ENCODE results near the gene MORC1. TPM values are rescaled to one million over a fixed set of nuclear protein-coding genes. Genes with fewer than 3 reads are reported as not detected.

Gene MORC1
- total and polyA plus RNA-seq, 2 experiments from 2014 or later: not detected

GRCh38 chr3:108976058-108976457 is 141.9 kb downstream of the MORC1 start:
- Histone ChIP-seq H3K4me3 (no peak overlapping the region), H3K4me1 (ENCODE audit: low read depth) (no peaks in the 10 kb centered on the region), H3K9me3 (ENCODE audit: low read depth) (no peaks in the 10 kb centered on the region), H3K36me3 (no peaks in the 10 kb centered on the region), H3K27ac (no peak overlapping the region), H3K27me3 (no peaks in the 10 kb centered on the region)
- TF ChIP-seq, protein P1, sequence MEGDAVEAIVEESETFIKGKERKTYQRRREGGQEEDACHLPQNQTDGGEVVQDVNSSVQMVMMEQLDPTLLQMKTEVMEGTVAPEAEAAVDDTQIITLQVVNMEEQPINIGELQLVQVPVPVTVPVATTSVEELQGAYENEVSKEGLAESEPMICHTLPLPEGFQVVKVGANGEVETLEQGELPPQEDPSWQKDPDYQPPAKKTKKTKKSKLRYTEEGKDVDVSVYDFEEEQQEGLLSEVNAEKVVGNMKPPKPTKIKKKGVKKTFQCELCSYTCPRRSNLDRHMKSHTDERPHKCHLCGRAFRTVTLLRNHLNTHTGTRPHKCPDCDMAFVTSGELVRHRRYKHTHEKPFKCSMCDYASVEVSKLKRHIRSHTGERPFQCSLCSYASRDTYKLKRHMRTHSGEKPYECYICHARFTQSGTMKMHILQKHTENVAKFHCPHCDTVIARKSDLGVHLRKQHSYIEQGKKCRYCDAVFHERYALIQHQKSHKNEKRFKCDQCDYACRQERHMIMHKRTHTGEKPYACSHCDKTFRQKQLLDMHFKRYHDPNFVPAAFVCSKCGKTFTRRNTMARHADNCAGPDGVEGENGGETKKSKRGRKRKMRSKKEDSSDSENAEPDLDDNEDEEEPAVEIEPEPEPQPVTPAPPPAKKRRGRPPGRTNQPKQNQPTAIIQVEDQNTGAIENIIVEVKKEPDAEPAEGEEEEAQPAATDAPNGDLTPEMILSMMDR (IDR thresholded peaks at IDR 0.05; ENCODE audit: low read depth, low read length): no peak
- no peak for DNase-seq (ENCODE audit: low read depth in 1 of 2, low spot score in 1 of 2)

- no peak for DNase-seq (ENCODE audit: low read depth in 1 of 2, low spot score in 1 of 2)
Observed at GRCh38 chr3:108973019-108973418, 144.9 kb downstream of the MORC1 start.

GRCh38 chr3:108972482-108972881 is 145.5 kb downstream of the MORC1 start:
- no peaks in the 10 kb centered on the region for H3K9me3 ChIP-seq (ENCODE audit: low read depth)
- no peak for DNase-seq (ENCODE audit: low read depth in 1 of 2, low spot score in 1 of 2)
- TF ChIP-seq, protein P1 (IDR thresholded peaks at IDR 0.05; ENCODE audit: low read depth, low read length): no peak
- H3K4me3 ChIP-seq: no peak overlapping the region
- H3K36me3 ChIP-seq: no peaks in the 10 kb centered on the region
- no peaks in the 10 kb centered on the region for H3K27me3 ChIP-seq
- H3K27ac ChIP-seq: no peak overlapping the region
- no peaks in the 10 kb centered on the region for H3K4me1 ChIP-seq (ENCODE audit: low read depth)

More at GRCh38 chr3:108973019-108973418, 144.9 kb downstream of the MORC1 start:
- Histone ChIP-seq H3K9me3 (ENCODE audit: low read depth) (no peaks in the 10 kb centered on the region), H3K4me3 (no peak overlapping the region), H3K27me3 (no peaks in the 10 kb centered on the region), H3K36me3 (no peaks in the 10 kb centered on the region), H3K27ac (no peak overlapping the region), H3K4me1 (ENCODE audit: low read depth) (no peaks in the 10 kb centered on the region)
- TF ChIP-seq, protein P1 (IDR thresholded peaks at IDR 0.05; ENCODE audit: low read depth, low read length): no peak

DNA sequence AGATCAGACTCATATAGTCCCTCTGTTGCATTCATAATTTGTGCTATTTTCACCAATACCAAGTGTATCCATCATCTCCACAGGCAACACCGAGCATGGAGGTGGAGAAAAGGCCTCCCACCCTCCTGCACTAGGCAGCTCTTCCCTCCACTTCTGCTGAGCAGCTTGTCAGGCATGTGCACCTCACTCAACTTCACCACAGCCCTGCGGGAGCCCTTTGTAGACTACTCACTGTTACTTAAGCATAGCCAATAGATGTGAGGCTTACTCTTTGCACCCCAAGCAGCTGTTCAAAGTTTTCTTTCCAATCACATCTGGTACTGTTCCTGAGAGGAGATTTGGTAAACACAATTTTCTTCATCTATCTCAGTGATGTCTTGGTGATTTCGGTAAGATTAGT is 147.4 kb downstream of the MORC1 start:
- H3K4me1 ChIP-seq (ENCODE audit: low read depth): no peaks in the 10 kb centered on the region
- DNase-seq (ENCODE audit: low read depth in 1 of 2, low spot score in 1 of 2): no peak
- no peaks in the 10 kb centered on the region for H3K9me3 ChIP-seq (ENCODE audit: low read depth)
- H3K36me3 ChIP-seq: no peaks in the 10 kb centered on the region
- no peak overlapping the region for H3K4me3 ChIP-seq
- no peak overlapping the region for H3K27ac ChIP-seq
- no peaks in the 10 kb centered on the region for H3K27me3 ChIP-seq
- TF ChIP-seq, protein P1 (IDR thresholded peaks at IDR 0.05; ENCODE audit: low read depth, low read length): no peak

GRCh38 chr3:108966773-108967172 is 151.2 kb downstream of the MORC1 start:
- TF ChIP-seq, protein P1 (IDR thresholded peaks at IDR 0.05; ENCODE audit: low read depth, low read length): no peak
- Histone ChIP-seq H3K4me1 (ENCODE audit: low read depth) (no peaks in the 10 kb centered on the region), H3K27me3 (no peaks in the 10 kb centered on the region), H3K27ac (no peak overlapping the region), H3K4me3 (no peak overlapping the region), H3K36me3 (no peaks in the 10 kb centered on the region), H3K9me3 (ENCODE audit: low read depth) (no peaks in the 10 kb centered on the region)
- DNase-seq (ENCODE audit: low read depth in 1 of 2, low spot score in 1 of 2): no peak

DNA sequence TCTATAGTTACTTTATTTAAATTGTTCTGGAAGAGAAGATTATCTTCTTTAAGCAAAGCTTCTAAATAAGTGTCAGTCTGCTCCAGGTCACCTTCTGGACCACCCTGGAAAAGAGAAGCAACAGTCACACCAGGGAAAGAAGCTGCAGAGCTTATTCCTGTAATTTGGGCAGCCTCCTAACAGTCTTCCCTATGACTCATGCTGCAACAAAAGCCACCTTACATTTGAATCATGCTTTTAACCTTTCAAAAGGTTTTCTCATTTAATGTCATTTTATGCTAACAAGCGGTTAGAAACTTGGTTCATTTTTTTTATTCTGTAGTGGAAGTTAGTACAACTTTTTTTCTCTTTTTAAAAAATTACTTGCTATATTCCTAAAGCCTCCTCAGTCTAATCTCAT is 158.9 kb downstream of the MORC1 start:
- DNase-seq (ENCODE audit: low read depth in 1 of 2, low spot score in 1 of 2): no peak
- H3K27me3 ChIP-seq: no peaks in the 10 kb centered on the region
- H3K36me3 ChIP-seq: no peaks in the 10 kb centered on the region
- H3K9me3 ChIP-seq (ENCODE audit: low read depth): no peaks in the 10 kb centered on the region
- H3K27ac ChIP-seq: no peak overlapping the region
- H3K4me3 ChIP-seq: no peak overlapping the region
- no peaks in the 10 kb centered on the region for H3K4me1 ChIP-seq (ENCODE audit: low read depth)
- TF ChIP-seq, protein P1 (IDR thresholded peaks at IDR 0.05; ENCODE audit: low read depth, low read length): no peak

Measured in cardiac muscle cell (in vitro differentiated cells and primary cell).